NCI-H1930 (cell line): ENCODE data around the gene CCR9.

Experiments
- DNase-seq, 2 experiments: peaks; one replicate each; lab custom pipeline; 2025; lab: John Stamatoyannopoulos, UW

Gene CCR9

DNA sequence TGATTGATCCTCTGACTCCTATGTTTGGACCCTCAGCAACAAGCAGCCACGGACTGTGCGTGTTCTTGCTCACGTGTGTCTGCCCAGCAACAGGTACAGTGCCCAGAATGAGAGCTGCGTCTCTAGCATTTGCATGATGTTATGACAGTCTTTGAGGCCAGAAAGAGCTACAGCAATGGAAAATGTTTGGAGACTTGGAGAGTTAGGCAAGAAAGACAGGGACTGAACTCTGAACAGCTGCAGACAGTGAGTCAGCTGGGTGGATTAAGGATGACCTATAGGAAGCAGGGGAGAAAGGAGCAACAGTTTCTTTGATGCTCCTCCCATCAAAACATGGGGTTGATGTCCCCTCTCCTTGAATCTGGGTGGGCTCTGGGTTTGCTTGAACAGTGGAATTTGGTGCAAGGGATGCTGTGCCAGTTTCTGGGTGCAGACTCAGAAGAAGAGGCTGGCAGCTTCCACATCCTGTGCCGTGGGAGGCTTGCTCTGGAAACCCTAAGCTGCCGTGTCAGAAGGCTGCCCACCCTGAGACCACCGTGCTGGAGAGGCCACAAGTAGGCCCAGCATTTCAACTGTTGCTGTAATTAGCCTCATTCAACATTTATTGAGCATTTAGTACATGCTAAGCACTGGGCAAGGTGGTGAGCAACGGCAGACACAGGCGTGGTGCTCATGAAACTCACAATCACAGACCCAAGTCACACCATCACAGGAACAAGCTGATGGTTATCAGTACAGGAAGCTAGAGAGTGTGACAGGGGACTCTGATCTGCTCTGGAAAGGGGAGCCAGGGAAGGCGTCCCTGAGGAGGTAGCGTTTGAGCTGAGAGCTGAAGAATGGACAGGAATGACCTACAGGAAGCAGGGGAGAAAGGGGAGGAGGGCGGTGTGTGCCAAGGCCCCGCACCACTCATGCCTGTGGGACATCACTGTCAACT is 21.7 kb downstream of the CCR9 start:
- DNase-seq = no peak

DNA sequence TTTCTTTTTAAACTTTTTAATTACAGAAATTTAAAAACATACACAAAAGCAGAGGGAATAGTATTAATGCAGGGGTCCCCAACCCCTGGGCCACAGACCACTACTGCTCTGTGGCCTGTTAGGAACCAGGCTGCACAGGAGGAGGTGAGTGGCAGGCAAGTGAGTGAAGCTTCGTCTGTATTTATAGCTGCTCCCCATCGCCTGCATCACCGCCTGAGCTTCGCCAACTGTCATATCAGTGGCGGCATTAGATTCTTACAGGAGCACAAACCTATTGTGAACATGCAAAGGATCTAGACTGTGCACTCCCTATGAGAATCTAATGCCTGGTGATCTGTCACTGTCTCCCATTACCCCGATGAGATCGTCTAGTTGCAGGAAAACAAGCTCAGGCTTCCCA is 22.4 kb downstream of the CCR9 start:
- DNase-seq = no peak

DNA sequence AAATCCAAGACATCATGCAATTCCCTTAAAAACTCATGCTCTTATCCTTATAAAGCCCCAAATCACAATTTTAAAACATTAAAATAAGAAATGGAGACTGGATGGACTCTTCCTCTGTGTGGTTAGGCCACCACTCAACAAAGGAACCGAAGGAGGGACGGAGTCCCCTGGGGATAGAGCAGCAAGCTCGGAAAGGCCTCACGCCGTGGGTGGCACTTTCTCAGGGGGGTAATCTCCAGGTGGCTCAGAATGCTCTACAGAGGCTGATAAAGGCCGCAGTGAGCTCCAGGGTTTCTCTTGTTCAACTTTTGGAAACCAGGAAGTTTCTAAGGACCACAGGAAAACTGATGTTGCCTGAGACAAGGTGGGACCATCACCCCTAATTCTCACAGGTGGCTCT is 23.2 kb downstream of the CCR9 start:
- no peak for DNase-seq

DNA sequence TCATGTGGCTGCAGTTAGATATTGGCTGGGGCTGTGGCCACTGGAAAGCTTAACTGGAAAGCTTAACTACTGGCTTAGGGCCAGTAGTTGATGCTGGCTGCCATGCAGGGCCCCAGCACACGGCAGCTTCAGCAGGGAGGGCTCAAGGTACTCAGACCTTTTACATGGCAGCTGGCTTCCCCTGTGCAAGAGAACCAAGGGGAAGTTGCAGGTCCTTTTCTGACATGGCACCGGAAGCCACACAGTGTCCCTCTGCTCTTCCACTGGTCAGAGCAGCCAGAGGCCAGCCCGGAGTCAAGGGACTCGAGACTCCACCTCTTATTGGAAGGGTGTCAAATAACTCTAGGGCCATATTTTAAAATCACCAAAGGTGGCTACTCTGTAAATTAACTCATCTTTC is 24.5 kb downstream of the CCR9 start:
- DNase-seq = no peak

DNA sequence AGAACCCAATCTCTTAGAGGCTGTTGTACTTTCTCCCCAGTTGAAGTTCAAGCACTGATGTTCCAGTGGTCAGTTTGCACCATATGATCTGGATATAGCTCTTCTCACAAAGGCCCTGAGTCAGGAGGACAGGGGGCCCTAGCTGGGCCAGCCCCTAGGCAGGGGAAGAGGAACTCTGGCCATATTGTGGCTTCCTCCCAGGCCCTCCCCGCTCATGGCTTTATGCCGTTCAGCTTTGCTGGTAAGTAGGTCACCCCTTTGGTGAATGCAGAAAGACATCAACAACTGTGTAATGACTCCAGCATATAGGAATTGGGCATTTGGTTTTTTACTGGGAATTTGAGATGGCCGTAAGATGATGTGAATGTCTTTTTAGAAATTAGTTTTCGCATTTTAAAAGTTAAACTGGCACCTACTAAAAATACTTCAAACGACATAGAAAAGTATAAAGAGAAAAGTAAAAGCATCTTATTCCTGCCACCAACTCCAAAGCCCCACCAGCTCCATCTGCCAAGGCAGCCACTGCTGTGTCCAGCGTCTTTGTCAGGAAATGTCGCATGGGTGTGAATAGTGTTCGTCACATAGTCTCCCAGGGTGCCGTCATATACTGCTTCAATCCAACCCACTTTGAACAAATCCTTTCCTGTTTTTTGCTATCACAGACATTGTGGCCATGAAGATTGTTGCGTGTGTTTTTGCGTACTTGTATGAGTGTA is 25.3 kb downstream of the CCR9 start:
- no peak for DNase-seq

DNA sequence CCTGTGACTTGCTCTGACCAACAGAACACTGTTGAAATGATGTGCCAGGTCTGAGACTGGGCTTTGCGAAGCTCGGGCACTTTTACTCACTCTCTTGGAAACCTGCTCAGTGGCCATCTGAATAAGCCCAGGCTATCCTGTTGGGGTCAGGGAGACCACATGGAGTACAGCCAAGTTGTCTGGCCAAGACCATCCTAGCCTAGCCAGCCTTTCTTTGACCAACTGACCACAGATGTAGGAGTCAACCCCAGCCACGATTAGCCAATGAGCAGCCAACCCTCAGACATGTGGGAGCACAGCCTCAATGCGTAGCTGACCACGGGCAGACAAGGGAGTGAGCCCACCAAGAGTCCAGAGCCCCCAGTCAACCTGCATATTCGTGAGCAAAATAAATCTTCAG is 26.1 kb downstream of the CCR9 start:
- DNase-seq = no peak

DNA sequence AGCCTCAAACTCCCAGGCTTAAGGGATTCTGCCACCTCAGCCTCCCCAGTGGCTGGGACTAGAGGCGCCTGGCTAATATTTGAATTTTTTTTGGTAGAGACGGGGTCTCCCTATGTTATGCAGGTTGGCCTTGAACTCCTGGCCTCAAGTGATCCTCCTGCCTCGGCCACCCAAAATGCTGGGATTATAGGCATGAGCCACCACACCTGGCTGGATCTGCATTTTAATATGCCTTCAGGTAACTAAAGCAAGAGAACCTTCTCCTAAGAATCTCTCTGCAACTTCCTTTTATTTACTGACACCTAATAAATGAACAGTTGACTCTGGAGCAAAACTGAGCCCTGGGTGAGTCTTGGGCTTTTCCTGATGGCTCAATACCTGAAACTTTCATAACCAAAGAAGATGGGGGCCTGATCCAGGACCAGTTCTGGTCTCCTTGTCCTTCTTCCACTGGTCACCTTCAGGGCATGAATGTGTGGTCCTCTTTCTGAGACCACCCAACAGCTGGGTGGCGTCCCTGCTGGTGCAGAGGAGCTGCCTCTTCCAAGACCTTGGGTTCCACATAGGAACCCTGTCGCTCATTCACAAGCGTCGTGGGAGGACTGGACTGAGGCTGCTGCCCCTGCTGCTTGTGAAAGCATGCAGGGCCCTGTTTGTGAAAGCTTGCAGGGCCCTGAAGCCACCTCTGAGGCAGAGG is 28.2 kb downstream of the CCR9 start:
- DNase-seq = no peak

DNA sequence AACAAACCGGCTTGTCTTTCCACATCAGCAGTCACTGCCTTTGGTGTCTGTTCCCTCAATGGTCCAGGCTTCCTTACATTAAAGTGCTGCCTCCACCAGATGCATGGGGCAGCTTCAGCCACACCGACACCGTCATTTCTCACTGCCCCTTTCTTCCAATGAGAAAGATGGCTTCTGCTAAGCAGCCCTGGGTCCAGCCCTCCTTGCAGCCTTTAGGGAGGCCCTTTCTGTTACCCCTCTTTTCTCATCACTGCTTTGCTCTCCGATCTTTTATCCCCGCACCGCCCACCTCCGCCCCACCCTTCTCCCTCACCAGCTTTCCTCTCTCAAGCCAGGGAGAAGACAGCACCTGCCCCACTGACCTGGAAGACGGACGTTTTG is 28.7 kb downstream of the CCR9 start:
- no peak for DNase-seq

DNA sequence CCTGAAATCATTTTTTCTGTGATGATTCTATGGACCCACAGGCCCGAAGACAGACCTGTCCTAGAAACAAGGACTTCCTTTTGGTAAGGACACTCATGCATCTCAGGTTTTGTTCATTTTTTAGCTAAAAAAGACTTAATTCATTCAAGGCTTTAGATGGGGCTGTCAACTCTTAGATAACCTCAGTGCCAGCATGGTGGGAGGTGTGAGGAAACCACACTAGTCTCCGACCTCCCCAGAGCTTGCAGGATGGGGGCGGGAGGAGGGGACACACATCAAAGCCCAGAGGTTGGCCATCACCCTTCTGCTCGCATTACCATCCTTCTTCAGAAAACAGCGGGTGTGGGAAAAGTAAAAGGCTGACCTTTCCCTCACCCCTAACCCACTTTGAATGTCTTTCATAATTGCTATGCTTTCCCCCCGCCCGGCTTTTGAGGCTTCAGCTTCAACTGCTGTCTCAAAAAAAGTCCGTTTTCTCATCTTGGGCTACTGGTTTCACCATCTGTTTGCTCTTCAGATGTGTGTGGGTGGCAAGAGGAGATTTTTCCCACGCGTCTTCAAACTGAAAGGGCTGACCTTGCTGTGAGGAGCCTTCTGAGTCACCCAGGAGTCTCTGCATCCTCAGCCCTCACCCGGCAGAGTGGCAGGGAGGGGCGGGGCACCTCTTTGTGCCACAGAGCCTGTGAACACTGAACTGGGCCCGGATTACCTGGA is 29.3 kb downstream of the CCR9 start:
- no peak for DNase-seq

DNA sequence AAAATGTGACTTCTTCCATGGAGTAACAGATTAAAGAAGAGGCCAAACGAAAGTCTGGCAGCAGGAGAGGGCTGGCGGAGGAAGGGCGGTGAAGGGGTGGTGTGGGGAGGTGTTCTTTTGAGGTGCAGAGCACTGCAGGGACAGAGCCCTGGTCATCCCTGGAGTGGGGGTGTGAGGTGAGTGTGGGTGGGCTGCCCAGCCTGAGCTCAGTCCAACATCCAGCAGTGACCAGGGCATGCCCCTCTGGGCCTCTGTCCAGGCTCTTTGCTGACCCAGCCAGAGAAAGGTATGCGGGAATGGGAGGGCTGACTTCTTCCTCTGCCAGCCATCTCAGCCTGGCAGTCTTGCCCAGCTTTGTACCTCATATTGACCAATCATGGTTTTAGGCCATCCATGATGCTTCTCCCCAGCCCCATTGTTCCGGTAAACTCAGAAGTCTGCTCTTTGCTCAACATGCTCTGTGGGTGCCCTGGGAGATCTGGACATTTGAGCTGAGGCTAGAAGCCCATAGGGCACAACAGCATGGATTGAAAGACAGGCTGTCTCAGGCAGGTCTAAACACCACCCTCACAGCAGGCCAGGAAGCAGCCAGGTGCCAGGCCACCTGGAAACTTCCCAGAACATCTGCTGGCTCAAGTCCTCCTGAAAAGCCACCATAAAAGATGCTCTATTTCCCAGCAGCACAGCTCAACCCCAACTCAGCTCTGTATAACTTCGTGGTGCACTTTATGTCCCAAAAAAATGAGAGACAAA is 31.0 kb downstream of the CCR9 start:
- DNase-seq = no peak

DNA sequence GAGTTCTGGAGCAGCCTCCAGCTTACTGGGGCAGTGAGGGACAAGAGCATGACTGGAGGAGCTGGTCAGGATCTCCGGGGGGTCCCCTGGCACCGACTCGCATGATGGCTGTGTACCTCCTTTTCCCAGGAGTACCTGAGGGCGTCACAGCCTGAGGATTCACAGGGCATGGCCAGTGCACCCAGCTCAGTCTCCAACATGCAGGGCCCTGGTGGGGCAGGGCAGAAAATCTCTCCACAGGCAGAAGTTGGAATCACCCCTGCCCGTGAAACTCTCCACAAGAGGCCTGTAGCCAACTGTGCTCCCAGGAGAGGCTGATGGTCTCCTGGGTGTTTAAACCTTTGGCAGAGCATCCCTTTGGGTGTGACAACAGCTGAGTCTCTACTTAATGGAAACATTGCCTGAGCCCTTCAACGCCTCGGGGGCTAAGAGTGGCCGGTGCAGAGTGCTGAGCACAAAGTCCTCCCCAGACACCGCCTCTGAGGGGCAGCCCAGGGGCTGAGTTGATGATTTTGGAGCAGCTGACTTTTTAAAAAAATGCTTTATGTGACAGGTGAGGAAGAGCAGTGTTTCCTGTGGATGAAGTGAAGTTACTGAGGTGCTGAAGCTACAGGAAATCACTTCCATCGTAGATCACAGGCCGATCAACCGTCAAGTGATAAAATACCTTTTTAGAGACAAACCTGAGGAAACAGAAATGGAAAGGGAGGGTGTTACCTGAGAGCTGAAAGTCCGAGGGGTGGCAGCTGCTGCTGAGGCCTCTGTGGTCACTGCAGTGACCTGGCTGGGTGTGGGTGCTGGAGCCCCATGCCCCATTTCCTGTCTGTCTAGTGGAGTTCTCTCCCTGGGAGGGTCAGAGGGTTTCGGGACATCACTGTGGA is 35.1 kb downstream of the CCR9 start:
- no peak for DNase-seq

DNA sequence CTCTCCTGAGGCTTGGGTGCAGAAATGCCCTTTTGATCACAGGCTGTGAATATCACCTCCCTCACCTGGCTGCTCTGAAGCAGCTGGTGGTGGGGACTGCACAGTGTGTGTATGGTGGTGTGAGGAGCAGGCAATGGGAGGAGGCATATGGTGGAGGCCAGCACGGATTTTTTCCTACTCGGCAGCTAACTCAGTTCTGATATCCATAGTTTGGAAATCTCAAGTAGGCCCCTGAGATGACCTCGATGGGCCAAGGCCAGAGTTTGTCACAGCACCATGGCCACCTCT is 35.6 kb downstream of the CCR9 start:
- DNase-seq = no peak

DNA sequence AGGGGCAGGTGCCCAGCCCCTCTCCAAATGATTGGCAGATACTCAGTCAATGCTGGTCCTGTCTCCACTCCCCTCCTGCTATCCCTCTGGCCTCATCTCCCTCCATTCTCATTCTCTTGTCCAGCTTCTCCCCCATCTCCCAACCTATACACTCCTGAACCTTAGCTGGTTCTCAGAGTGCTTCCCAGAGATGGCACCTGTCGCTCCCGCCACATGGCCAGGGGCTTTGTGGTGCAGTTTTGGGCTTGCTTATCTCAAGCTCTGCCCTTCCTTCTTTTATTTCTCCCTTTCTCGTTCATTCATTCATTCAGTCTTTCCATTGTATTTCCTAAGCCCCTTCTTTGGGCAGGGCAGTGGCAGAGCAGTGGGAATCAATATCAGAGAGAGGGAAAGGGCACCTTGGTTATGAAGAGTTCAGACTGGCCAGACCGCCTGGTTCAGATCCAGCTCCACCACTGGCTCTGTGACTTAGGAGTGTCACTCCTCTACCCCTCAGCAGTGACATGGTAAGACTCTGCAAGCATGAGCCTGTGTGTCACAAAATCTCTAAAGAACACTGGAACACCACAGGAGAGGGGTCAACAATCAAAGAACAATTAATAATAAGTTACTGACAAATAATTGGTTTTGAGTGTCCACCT is 36.7 kb downstream of the CCR9 start:
- no peak for DNase-seq

DNA sequence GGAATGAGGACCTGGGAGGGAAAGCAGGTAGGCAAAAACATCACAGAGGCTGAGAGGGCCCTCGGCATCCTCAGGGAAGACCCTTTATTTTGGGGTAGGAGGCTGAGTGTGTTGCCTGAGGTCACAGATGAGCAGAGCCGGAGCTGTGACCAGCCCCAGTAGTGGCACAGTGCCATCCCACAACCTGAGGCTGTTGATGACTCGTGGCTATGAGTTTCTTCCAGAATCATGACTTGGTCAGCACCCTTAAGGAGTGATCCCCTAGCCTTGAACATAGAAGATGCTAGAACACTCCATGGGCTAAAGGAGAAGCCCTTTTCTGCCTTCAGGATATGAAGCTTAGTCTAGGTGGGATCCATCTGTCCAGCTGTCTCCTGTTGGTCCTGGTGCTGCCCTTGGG is 37.4 kb downstream of the CCR9 start:
- no peak for DNase-seq

DNA sequence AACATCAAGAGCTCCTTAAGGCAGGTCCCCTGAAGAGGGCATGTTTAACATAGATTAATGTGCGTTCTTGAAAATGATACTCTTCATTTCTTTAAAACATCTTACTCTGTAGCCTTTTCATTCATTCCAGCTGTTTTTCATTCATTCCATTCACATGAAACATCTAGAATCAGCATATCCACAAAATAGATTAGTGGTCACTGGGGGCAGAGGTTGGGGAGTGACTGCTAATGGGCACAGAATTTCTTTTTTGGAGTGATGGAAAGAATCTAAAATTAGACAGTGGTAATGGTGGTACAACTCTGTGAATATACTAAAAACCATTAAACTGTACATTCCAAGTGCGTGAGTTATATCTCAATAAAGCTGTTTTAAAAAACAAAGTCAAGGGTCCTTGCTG is 41.5 kb downstream of the CCR9 start:
- DNase-seq = no peak

DNA sequence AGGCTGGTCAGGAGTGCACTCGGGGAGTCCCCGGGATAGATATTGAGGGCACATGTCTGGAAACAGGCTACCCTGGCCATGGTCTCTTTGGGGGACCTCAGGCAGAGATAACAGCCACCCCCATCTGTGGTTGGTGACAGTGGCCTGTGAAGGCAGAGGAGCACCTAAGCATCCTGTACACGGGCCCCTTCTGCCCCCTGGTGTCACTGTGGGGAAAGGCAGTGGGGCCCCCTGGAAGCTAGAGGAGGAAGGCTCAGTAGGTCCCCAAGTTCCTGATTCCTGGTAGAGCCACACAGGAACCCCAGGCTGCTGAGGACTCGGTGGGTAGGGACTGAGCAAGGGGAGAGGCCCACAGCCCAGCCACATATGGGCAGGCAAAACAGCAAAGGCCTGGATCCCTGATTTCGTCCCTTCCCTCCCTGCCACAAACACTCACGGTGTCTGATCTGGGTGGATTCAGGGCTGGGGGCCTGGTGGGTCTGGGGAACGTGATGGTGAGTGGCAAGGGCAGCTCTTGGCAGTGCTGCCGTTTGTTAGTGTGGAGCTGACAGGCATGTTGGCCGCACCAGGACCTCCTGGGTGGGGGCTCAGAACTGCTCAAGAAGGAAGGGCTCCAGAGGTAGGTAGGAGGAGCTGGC is 42.8 kb downstream of the CCR9 start:
- DNase-seq = no peak

DNA sequence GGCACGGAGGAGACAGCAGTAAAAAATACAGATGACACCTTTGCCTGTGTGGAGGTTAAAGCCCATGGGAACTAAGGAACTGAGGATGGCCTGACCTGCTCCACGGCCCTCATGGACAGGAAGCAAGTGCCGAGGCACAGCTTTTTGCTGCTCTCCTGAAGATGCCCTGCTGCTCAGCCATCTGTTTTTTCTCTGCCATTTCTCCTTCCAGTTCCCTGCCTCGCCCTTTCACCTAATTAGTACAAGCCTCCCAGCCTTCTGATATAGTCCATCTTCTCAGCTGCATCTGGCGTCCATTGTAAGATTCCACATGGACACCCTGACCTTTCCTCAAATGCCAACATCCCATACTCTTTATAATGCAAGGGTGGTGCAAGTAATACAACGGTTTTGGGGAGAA is 45.2 kb downstream of the CCR9 start:
- no peak for DNase-seq

DNA sequence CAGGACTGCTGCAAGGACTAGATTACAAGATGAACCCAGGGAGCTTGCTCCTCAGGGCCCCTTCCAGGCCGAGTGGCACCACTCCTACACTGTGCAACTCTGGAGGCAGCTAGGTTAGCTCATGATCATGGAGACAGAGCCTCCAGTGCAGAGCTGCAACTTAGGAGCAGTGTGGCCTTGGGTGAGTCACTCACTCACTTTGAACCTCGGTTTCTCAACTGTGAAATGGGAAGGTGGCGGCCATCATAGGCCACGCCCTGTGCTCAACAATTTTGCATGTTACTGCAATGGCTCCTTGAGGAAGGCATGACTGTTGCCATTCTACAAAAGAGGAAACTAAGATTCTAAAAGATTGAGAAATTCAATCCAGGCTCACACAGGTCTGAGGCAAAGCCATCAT is 45.8 kb downstream of the CCR9 start:
- no peak for DNase-seq

DNA sequence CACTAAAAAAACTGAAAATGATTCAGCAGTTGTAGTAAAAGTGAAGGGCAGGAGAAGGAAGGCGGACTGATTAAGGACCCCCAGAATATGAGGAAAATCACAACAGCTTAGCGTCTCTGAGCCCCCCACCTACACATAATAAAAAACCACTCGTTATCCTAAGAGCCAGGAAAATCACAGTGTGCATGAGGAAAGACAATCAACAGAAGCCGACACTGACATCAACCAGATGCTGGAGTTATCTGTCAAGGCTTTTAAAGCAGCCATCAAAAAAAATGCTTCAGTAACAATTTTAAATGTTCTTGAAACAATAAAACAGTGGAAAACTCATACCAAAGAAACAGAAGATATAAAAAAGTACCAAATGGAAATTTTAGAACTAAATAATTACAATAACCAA is 47.2 kb downstream of the CCR9 start:
- no peak for DNase-seq

DNA sequence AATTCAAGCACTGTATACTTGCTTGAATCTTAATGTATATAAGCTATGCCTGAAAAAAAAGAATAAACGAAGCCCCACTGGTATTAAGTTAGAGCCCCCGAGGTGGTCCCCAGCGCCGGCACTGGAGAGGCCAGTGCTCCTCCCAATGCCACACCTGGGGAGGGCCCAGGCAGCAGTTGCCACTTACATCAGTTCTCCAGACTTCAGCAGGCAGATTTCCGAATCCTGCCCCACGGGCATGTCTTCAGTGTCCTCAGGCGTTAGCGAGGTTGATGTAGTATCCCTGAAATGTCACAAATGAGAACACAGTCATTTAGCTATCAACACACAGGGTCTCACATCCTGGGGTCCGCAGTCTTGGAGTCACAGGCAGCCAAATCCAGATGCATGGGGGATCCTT is 49.9 kb downstream of the CCR9 start:
- no peak for DNase-seq
